ENCODE data around the gene ADAMTSL4.
"Not testable (repeated sequence)": the region's sequence is repeated elsewhere in the genome, so short reads cannot be mapped to it uniquely, and the experiment has no call there.

Gene ADAMTSL4

DNA sequence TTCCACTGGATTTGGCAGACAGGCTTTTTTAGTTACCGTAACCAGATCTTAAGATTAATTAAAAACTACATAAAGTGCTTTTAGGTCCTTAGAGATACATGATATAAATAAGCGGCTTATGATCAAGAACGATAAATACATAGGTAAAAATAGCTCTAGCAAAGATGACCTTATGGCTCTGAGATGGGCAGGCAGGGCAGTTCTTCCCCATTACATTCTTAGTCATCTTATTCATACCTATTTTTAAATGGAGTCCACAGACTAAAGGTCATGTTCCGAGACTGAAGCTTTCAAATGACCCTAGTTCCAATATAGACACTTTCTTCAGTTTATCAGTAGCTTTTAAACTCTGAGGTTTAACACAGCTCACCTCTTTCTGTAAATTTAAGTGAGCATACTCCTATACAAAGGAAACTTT, 25.9 kb downstream of the ADAMTSL4 start:
- DNase-seq (no peak), ATAC-seq (replicated peaks) (peak; percentile 30 to 45)
- Mint-ChIP-seq H3K27me3 (no peaks in the 10 kb centered on the region), H3K9me3 (no peaks in the 10 kb centered on the region), H3K4me3 (peak overlapping the region; percentile 90 to 95), H3K36me3 (peaks cover 64 to 73% of the 10 kb centered on the region in 2 donors), H3K27ac (peak overlapping the region; percentile 95), H3K4me1 (peaks cover 16 to 38% of the 10 kb centered on the region in 2 donors)

DNA sequence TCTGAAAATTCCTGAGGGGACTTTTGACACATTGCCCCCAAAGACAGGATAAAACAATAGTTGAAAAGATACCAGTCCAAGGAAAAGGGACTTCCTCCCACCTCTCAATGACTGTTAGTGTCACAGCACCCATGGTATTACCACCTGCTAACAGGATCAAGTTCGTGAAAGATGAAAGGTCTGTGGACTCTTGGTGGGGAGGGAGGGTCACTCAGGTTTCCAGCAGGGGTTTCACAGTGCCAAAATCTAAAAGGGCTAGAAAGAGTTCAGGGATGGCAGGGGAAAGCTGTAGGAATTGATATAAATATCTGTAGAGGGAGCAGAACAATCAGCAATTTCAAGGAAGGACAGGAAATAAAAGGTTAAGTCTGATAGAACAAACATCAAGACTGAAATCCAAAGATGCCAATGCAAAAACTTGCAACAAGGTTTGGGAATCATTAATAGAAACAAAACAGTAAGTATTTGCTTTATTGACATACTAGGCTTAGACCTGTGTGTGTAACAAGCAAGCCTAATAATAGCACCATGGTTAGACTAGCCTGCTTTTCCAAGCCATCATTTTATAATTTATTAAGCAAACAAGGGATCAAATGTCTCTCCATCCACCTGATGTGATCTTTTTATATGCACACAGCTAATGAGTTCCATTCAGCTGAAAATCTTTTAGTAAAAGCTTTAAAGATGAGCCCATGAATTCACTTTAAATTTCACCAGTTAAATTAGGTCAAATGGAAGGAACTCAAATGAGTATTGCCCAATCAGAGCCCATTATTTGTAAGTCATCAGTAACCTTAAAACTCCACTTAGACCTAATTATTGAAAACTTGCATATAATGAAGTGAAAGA, 26.5 kb downstream of the ADAMTSL4 start:
- peak overlapping the region; percentile 95 for H3K27ac Mint-ChIP-seq
- H3K4me1 Mint-ChIP-seq, result peaks cover 18 to 38% of the 10 kb centered on the region in 2 donors
- peaks cover 60 to 69% of the 10 kb centered on the region in 2 donors for H3K36me3 Mint-ChIP-seq
- H3K27me3 Mint-ChIP-seq, result no peaks in the 10 kb centered on the region
- no peaks in the 10 kb centered on the region for H3K9me3 Mint-ChIP-seq
- peak overlapping the region; percentile 90 to 95 for H3K4me3 Mint-ChIP-seq
- ATAC-seq (replicated peaks) (no peak), DNase-seq (no peak)

DNA sequence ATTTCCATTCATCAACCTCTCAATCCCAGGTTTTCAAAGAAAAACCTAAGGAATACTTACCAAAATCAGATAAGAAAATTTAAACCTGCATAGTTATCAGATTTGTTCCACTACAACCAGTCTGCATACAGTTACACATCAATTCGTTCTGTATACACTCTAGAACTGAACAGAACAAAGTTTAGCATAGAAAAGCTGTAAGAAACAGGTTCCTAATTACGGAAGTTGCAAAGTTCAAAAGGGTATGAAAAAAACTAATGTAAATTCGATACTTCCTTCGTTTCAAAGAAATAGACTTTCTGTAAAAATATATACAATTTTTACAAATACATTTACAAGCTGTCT, 27.1 kb downstream of the ADAMTSL4 start:
- peak overlapping the region; percentile 90 to 95 for H3K4me3 Mint-ChIP-seq
- H3K4me1 Mint-ChIP-seq, result peaks cover 19 to 36% of the 10 kb centered on the region in 2 donors
- H3K9me3 Mint-ChIP-seq, result no peaks in the 10 kb centered on the region
- peaks cover 60 to 64% of the 10 kb centered on the region in 2 donors for H3K36me3 Mint-ChIP-seq
- no peak for ATAC-seq (replicated peaks)
- no peak for DNase-seq
- no peaks in the 10 kb centered on the region for H3K27me3 Mint-ChIP-seq
- H3K27ac Mint-ChIP-seq, result peak overlapping the region; percentile 95

DNA sequence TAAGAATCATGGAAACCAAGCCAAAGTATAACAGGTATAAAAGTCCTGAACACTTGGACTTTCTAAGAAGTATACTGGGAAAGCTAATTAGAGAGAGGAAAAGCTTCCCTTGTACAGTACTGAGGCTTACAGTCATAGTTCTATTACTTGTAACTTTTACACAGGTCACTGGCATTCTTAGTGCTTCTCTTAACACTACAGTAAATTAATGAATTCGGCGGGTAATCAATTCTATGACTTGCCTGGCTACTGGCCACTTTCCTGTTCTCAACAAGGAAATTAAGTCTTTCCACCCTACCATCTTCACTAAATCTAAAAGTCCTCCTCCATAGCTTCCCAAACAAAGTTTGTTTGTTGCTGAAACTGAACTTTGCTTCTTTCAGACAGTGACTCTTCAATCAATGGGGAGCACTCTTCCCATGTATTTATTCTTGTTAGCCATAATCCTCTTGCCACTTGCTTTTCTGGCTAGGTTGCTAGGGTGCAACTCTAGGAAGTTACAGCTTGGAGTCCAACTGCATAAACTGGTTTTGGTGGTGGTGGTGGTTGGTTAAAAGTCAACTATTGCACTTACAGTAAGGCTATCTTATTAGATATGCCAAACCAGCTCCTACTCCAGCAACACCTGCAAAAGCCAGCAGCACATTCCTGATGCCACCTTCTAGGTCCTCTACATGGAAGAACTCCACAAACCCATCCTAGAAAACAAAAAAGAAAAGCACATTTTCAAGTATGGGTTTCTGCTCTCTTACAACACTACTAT, 27.8 kb downstream of the ADAMTSL4 start:
- peak overlapping the region; percentile 90 to 95 for H3K4me3 Mint-ChIP-seq
- peaks cover 19 to 34% of the 10 kb centered on the region in 2 donors for H3K4me1 Mint-ChIP-seq
- ATAC-seq (replicated peaks) (no peak), DNase-seq (no peak)
- H3K27ac Mint-ChIP-seq, result peak overlapping the region; percentile 98
- H3K27me3 Mint-ChIP-seq, result no peaks in the 10 kb centered on the region
- H3K9me3 Mint-ChIP-seq, result no peaks in the 10 kb centered on the region
- H3K36me3 Mint-ChIP-seq, result peaks cover 58 to 64% of the 10 kb centered on the region in 2 donors

DNA sequence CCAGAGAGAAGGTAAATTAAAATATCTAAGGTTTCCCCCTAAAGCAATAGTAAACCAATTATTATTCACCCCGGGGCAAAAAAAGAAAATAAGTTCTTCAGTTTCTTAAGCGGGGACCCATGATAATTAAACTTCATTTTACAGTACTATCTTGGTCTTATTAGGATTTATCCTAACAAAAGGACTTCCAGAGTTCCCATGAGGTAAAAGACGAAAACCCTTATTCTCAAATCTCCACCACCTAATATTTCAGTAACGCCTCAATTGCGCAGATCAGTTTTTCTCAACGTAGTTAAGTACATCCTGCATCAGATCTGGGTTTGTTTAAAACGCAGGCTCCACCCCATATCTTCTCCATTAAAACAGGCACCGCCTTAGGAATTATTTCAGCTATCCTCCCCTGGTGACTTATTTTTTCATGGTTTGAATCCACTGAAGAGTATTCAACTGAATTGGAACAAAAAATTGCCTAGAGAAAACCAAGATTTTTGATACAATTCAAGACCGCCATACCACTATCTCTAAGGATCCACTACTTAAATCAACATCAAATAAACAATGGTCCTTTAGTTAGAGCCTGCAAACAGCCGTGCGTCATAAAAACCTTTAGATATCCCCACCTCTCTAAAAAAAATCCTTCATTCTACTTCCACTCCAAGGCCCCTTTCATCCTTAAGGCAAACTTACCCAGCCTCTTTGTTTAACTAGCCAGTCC, 28.5 kb downstream of the ADAMTSL4 start:
- peak overlapping the region; percentile 90 to 95 for H3K4me3 Mint-ChIP-seq
- peaks cover 18 to 33% of the 10 kb centered on the region in 2 donors for H3K4me1 Mint-ChIP-seq
- peak overlapping the region; percentile 98 for H3K27ac Mint-ChIP-seq
- no peaks in the 10 kb centered on the region for H3K9me3 Mint-ChIP-seq
- DNase-seq (no peak), ATAC-seq (replicated peaks) (no peak)
- H3K36me3 Mint-ChIP-seq, result peaks cover 54 to 63% of the 10 kb centered on the region in 2 donors
- no peaks in the 10 kb centered on the region for H3K27me3 Mint-ChIP-seq

DNA sequence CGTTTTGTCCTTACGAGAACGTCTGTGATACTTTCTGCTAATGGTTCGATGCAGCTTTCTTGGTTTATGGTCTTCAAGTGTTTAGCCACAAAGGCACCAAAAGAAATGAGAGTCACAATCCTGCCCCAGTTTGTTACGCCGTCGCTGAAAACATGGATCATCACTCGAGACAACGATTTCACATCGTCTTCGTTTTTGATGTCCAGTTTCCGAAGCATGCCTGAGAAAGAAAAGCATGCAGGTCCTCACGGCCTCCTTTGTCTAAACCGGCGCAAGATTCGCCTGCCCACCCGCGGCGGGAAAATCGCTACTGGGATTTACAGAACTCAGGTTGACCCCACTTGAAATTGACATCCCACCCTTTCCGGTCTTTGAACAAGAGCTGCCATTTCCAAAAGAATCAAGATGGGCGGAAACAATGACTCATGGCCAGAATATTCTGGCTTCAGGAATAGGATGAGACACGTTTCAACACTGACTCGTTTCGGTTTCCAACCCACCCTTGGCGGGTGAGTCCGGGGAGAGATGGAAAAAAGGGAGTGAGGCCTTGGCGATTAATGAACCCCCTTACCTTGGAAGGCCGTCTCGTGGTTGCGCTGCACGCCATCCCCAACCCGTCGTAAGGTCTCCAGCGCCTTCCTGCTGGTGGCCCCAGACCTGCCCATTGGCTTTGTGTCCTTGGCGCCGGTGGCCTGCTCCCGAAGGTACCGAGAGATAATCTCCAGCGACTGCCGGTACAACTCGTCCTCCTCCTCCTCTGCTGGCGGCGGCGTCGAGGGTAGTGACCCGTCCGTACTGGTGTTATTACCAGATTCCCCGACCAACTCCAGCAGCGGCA, 29.3 kb downstream of the ADAMTSL4 start:
- Mint-ChIP-seq H3K27ac (peak overlapping the region; percentile 98), H3K27me3 (no peaks in the 10 kb centered on the region), H3K9me3 (no peaks in the 10 kb centered on the region), H3K4me1 (peaks cover 17 to 33% of the 10 kb centered on the region in 2 donors), H3K4me3 (peak overlapping the region; percentile 90 to 95), H3K36me3 (peaks cover 53 to 63% of the 10 kb centered on the region in 2 donors)
- ATAC-seq (replicated peaks) (peak in 1 of 2 donors; percentile 2), DNase-seq (peak; percentile 36)

DNA sequence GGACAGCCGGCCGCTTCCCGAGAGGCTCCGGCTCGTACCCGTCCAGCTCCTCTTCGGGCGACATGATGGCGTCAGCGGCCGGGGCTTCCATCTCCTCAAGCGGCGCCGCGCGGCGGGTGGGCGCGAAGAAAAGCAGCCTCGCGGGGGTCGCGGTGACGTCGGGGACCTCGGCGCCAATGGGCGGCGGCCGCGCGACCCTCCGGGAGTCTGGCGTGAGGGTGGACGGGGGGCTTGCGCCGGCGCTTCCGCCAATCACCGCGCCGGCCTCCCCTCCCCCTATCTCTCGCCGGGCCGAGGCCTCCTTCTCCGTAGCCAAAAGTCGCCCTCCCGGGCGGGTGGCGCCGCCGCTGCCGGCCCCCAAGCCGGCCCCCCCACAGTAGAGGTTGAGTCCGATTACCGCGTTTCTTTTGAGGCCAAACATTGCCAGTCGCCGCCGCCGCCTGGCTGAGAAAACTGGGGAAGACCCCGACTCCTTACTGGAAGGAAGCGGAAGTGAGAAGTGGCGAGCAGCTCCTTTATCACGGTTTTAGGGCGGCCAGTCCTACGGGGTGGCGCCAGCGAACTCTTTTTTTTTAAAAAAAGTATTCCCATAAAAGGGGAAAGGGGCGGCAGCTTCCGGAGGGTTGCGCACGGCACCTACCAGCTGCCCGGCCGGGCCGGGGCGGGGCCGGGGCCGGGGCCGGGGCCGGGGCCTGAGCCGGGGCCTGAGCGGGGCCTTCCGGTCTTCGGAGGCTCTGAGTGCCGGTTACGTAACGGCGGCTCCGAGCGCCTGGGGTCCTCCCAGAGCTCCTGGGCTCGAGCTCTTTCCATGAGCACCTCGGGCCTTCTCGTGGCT, 30.1 kb downstream of the ADAMTSL4 start, which contains the start of gene MCL1:
Gene MCL1, minus strand, starts transcription at position 501 of the 835 bp plus-strand sequence. Its CDS starts 80 bp downstream, at position 421.
- Mint-ChIP-seq H3K27ac (peak within 1 kb of the TSS; percentile 98), H3K36me3 (peaks cover 47 to 55% of the 10 kb centered on the region in 2 donors), H3K4me1 (peaks cover 14 to 32% of the 10 kb centered on the region in 2 donors), H3K4me3 (peak within 1 kb of the TSS; percentile 90 to 95), H3K9me3 (no peaks in the 10 kb centered on the region), H3K27me3 (no peaks in the 10 kb centered on the region)
- ATAC-seq (replicated peaks), result peak; percentile 89 to 91
- DNase-seq, result peak; percentile 90

DNA sequence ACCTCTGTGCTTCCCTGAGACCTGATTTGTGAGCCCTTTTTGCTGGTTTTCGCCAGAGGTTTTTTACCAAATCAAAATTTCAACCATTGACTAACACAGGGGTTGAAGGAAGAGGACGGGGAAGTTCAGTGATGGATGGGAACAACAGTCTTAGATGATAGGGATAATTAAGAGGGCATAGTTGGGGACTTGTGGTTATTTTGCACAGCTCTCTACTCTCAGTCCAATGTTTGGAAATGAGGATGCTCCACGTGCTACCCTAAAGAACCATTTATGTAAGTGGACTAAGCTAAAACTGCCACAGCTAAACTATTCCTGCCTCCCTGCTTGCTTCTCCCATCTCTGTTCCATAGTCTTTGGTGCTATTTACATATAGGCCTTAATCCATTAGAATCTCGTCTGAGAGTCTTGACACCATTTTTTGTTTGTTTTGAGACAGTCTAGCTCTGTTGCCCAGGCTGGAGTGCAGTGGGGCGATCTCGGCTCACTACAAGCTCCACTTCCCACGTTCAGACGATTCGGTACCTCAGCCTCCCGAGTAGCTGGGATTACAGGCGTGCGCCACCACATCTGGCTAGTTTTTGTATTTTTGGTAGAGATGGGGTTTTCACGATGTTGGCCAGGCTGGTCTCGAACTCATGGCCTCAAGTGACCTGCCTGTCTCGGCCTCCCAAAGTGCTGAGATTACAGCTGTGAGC, 30.9 kb downstream of the ADAMTSL4 start:
- H3K4me3 Mint-ChIP-seq, result peak overlapping the region; percentile 85 to 90
- no peaks in the 10 kb centered on the region for H3K27me3 Mint-ChIP-seq
- DNase-seq (no peak), ATAC-seq (replicated peaks) (no peak)
- H3K9me3 Mint-ChIP-seq, result no peaks in the 10 kb centered on the region
- peaks cover 11 to 25% of the 10 kb centered on the region in 2 donors for H3K4me1 Mint-ChIP-seq
- H3K36me3 Mint-ChIP-seq, result peaks cover 40 to 49% of the 10 kb centered on the region in 2 donors
- peak overlapping the region; percentile 98 for H3K27ac Mint-ChIP-seq

DNA sequence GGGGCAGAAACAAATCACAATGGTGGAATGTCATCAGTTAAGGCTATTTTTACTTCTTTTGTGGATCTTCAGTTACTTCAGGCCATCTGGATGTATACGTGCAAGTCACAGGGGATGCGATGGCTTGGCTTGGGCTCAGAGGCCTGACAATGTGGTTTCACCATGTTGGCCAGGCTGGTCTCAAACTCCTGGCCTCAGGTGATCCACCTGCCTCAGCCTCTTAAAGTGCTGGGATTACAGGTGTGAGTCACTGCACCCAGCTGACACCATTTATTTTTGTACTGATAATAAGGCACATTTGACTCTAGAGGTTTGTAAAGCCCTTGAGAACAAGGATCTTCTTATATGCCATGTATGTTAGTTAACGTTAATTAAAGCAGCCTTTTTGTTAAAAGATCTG, 31.8 kb downstream of the ADAMTSL4 start:
- H3K4me1 Mint-ChIP-seq, result peaks cover 11 to 18% of the 10 kb centered on the region in 2 donors
- peaks cover 35 to 47% of the 10 kb centered on the region in 2 donors for H3K36me3 Mint-ChIP-seq
- ATAC-seq (replicated peaks); H3K9me3 Mint-ChIP-seq; H3K27me3 Mint-ChIP-seq; DNase-seq; H3K27ac Mint-ChIP-seq: not testable (repeated sequence)
- peak overlapping the region; percentile 85 to 90 for H3K4me3 Mint-ChIP-seq

DNA sequence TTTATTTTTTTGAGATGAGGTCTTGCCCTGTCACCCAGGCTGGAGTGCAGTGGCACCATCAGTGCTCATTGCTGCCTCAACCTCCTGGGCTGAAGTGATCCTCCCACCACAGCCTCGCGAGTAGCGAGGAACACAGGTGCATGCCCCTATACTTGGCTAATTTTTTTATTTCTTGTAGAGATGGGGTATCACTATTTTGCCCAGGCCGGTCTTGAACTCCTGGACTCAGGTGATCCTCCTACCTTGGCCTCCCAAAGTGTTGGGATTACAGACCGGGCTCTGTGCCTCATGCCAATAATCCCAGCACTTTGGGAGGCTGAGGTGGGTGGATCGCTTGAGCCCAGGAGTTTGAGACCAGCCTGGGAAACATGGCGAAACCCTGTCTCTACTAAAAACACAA, 32.2 kb downstream of the ADAMTSL4 start:
- not testable (repeated sequence) for H3K4me3 Mint-ChIP-seq; H3K27ac Mint-ChIP-seq; DNase-seq; ATAC-seq (replicated peaks); H3K27me3 Mint-ChIP-seq; H3K9me3 Mint-ChIP-seq
- Mint-ChIP-seq H3K36me3 (peaks cover 31 to 43% of the 10 kb centered on the region in 2 donors), H3K4me1 (peaks cover 12 to 18% of the 10 kb centered on the region in 2 donors)

DNA sequence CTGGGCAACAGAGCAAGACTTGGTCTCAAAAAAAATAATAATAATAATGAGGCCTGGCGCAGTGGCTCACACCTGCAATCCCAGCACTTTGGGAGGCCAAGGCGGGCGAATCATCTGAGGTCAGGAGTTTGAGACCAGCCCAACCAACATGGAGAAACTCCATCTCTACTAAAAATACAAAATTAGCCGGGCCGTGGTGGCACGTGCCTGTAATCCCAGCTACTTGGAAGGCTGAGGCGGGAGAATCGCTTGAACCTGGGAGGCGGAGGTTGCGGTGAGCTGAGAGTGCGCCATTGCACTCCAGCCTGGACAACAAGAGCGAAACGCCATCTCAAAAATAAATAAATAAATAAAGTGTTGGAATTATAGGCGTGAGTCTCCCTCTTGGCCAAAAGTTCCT, 32.8 kb downstream of the ADAMTSL4 start:
- H3K9me3 Mint-ChIP-seq; H3K4me3 Mint-ChIP-seq; ATAC-seq (replicated peaks); H3K27ac Mint-ChIP-seq; H3K27me3 Mint-ChIP-seq; DNase-seq: not testable (repeated sequence)
- Mint-ChIP-seq H3K4me1 (peaks cover 12 to 18% of the 10 kb centered on the region in 2 donors), H3K36me3 (peaks cover 27 to 38% of the 10 kb centered on the region in 2 donors)

DNA sequence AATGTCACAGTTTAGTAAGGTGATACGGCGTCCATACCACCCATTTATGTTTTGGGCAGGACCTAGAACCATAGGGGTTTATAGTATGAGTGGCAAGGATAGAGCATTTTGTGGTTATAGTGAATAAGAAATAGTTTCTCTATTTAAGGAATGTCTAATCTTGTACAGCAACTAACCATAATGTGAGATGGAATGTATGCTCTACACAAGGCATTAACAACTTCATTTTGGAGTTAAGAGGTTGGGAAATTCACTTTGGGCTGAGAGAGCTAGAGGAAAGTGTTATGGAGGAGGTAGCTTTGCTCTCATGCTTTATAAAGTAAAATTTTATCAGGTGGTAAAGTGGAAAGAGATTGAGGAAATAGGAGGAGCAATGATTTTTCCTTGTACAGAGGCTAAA, 33.2 kb downstream of the ADAMTSL4 start:
- Mint-ChIP-seq H3K27ac (no peak overlapping the region), H3K27me3 (no peaks in the 10 kb centered on the region), H3K4me3 (no peak overlapping the region), H3K9me3 (no peaks in the 10 kb centered on the region), H3K4me1 (peaks cover 12 to 18% of the 10 kb centered on the region in 2 donors), H3K36me3 (peaks cover 22 to 34% of the 10 kb centered on the region in 2 donors)
- ATAC-seq (replicated peaks) (no peak), DNase-seq (no peak)

Data from stimulated activated naive B cell treated with anti-CD40 and anti-IgM and Interleukin-4, amounts not matched to agents 10 μg/mL and 1 μg/mL and 100 μg/mL, for 72 hours (primary cell).